HG02943 (cell line): ENCODE data around the gene NHP2.

Source experiments
- ATAC-seq: cut with Tn5 transposase; IDR thresholded peaks from one replicate; pipeline ENCODE4 v1.9.1; 2021; ENCODE audit warnings: mild to moderate bottlenecking, low read depth, moderate library complexity; ENCODE audit not compliant: unreplicated experiment

NHP2 gene

DNA sequence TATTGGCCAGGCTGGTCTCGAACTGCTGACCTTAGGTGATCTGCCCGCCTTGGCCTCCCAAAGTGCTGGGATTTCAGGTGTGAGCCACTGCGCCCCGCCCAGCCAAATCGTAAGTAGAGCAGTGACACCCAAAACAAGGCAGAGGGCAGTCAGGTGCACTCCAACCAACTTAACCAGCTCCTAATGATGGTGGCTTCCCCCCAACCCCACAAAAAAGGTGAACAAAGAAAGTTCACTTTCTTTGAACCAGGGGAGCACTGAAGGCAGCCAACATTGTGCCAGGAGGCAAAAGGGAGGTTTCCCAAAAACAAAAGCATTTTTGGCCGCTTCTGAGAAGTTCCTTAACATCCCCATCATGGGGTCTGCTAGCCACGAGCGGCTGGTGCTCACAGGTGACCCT is 23.9 kb upstream of the NHP2 start:
- ATAC-seq = no peak

DNA sequence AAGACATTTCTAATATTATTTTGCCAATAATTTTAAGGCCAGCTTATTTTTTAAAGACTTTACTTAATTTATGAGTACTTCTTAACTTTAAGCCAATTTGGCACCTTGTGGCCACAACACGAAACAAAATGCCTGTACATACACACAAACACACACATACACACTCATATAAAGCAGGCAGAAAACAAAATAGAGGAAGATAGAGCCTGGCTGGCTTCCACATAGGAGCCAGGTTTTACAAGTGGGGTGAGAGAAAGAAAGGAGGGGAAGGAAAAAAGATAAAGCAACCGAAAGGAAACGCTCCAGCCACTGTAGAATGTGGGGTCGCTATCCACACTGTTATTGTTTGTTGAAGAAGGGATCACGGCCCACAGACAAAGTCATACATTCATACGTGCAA is 23.1 kb upstream of the NHP2 start:
- no peak for ATAC-seq

DNA sequence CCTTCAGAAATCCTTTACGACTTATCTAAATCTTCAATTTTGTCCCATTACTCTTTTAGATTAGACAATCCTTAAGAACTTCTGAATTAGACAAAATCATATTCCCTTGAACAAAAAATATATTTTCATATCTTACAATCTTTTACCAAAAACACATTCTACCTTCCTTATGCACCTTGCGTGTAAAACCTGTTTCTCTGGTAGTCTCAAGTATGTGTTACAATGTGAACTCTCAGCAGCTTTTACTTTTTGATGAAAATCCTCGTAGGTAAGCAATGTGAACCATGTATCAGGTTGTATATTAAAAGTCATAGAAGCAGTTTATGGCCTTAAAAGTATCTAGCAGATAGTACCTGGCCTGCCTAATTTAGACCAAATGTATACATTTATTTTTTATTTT is 20.8 kb upstream of the NHP2 start:
- no peak for ATAC-seq

DNA sequence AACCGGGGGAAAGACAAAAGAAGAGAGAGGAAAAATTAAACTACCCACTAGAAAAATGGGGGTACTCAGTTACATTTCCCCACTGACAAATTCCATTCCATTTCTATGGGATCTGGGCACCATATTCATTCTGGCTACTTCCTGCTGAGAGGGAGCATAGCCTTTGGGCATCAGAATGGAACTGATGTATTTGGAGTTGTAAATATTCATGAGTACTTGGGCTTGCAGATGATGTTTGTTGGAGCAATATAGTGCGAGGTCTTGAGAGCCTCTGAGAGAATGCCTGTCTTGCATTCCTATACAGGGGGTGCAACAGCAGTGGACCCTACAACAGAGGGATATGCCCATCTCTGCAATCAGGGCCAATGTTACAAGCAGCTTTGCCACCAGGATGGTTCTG is 16.8 kb upstream of the NHP2 start:
- no peak for ATAC-seq

DNA sequence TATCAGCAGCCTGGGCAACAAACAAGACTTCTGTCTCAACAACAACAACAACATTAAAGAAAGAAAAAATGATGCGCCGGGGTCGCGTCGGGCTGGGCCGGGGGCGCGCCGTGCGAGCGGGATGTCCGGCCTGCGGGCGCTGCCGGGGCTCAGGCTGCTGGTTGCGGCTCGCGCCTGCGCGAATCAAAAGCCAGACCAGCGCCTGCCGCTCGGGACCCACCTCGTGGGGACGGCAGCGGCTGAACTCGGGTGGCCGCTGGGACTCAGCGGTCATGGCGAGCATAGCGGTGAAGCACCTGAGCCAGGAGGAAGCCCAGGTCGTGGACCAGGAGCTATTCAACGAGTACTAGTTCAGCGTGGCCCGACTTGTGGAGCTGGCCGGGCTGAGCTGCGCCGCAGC is 11.9 kb upstream of the NHP2 start:
- no peak for ATAC-seq

DNA sequence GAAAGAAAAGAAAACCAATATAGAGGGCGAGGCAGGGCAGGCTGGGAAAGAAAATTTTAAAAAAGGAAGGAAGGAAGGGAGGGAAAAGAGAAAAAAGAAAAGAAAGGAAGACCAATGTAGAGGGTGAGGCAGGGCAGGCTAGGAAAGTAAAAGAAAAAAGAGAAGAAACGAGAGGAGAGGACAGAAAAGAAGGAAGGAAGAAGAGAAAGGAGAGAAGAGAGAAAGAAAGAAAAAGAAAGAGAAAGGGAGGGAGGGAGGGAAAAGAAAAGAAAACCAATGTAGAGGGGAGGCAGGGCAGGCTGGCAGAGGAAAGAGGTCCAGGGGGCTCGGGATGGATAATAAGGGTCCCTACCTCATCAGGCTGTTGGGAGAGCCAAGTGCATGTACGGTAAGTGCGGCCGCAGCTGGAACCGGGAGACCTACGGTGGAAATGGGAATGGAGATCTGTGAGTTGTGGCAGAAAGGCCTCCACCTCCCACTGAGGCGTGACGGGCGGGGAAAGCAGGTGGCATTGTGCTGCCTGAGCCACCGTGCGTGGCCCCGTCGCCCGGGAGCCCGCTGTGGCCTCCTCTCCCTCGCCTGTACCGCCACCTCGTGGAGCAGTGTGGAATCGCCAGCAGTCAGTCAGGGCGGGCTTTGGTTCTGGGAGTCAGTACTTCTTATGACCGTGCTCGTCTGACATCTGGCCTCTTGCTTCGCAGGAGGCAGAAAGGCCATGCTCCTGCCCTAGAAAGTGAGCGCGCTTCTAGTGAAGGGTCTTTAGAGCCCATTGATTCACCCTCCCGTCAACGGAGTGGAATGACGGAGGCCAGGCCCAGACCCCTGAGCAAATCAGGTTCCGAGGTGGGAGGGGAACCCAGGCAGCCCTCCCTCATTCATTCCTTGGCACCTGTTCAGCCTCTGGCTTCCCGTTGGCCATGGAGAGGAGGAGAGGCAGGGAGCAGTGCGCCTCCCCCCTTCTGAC is 10.4 kb upstream of the NHP2 start:
- ATAC-seq = peak; percentile 91

DNA sequence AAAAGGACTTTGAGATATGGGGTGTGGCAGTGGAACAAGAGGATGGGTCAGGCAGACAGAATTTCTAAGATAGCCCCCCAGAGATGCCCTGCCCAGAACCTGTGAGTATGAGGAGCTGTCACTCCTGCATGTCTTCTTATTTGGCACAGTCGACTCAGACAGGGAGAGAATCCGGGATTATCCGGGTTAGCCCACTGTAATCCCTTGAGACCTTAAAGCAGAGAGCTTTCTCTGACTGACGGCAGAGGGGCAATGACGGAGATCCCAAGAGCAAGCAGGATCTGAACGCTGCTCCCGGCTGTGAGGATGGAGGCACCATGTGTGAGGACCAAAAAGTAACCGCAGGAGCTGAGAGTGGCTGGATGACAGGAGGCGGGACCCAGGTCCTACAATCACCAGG is 8.8 kb upstream of the NHP2 start:
- ATAC-seq = no peak

DNA sequence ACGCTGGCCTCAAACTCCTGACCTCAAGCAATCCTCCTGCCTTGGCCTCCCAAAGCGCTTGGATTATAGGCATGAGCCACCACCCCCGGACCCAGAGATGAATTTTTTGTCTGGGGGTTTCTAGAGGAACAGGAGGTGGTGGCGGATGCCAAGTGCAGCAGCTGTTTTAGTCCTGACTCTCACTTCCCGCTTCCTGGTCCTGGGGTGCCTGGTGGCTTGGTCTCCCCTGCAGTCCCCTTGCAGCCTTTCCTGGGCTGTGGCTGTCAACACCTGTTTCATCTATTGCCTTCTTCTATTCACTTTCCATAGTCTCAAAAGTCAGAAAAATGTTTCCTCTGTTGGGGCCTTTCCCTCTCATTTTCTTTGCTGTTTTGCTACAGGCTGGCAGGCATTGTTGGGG is 6.5 kb upstream of the NHP2 start:
- ATAC-seq = no peak

DNA sequence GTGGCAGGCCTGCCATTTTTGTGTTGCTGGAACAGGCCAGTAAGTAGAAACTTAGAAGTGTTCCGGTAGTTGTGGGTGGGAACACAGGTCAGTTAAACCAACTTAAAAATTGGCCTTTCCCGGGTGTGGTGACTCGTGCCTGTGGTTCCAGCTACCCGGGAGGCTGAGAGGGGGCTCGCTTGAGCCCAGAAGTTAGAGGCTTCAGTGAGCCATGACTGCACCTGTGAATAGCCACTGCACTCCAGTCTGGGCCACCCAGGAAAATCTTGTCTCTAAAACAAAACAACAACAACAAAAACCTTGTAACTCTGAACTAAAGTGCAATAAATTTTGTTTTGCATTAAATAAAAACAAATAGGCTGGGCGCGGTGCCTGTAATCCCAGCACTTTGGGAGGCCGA is 1.4 kb upstream of the NHP2 start:
- ATAC-seq = no peak

DNA sequence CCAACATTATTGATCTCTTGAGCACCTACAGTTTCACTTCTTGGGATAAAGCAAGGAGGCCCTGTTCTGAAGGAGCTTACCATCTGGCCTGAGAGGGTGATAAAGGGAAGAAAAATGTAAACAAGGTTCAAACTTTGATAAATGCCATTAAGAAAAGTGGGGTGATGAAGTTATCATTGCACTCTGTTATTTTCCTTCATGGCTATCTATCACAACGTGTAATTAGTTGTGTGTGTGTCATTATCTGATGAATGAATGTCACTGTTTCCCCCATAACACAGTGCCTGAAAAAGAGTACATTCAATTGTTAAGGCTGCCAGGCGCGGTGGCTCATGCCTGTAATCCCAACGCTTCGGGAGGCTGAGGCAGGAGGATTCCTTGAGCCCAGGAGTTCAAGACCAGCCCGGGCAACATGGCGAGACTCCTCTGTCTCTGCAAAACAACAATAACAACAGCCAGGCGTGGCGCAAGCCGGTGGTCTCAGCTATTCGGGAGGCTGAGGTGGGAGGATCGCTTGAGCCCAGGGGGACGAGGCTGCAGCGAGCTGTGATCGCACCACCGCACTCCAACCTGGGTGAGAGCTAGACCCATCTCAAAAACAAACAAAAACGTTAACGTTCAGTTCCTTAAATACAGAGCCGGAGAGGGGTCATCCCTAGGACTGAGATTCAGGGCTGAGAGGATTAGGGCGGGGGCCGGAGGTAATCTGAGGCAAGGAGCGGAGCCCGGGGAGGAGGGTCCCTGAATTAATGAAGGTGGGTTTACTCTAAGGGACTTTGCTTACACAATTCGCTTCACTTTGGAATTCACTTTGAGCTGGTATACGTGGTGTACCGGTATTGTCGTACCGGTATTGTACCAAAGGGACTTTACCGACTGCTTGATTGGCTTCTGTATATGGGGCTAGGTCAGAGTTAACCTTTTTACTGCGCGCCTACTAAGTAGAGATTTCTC is 917 bp downstream of the NHP2 start:
- ATAC-seq = no peak

DNA sequence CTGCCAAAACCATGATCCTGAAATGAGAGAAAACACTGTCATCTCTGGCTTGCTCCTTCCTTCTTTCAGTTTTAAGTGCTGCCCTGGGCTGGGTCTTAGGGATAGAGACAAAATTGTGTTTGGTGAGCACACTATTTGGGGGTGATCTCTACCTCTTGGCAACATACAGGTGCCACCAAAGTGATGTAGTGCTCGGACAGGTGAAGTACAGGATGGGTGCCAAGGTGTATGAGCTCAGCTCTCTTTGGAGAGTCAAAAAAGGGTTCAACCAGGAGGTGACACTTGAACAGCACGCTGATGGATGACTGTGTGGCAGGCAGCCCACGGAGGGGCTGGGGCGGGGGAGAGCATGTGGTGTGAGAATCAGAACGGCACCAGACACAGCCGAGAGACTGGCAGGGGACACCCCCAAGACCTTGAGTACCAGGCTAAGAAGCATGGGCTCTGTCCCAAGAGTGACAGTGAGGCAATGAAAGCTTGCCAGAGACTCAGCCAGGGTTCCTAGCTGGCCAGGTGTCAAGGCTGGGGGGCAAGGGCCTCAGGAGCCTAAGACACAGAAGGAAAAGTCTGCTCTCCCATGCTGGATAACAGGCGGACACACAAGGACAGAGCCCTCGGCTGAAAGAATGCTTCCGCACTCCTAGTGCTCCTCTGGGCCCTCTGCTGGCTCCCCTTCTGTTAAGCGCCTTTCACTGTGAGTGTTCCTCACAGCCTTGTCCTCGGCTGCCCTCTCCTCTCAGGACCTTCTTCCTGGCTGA is 2.5 kb downstream of the NHP2 start:
- no peak for ATAC-seq

DNA sequence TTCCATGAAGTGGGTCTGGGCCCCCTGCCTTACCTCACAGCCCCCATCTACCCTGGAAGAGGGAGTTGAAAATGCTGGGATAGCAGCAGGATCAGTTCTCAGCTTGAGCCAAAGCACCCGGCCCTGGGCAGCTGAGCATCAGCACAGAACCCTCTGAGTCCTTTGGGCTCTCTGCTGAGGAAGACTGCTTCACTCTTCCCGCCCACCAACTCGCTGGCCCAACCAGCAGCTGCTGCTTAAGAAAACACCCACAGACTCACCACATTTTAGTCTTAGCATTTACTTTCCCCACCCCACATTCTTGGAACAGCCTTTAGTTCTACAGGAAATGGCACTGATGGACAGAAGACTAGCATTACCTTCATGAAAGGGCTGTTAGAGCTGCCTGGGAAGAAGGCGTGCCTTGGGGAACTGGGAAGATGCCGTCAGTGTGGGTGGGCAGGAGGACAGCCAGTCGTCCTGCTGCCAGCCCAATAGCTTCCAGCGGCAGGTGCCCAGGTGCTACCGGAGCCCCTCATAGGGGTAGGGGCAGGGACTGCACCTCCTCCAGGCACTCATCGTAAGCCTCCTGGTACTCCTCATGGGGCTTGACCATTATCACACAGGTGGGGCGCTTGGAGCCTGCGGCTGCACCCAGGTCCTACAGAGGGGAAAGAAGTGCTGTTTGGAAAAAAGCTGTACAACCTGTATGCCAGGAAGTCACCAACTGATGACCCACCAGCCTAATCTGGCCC is 4.3 kb downstream of the NHP2 start:
- no peak for ATAC-seq

DNA sequence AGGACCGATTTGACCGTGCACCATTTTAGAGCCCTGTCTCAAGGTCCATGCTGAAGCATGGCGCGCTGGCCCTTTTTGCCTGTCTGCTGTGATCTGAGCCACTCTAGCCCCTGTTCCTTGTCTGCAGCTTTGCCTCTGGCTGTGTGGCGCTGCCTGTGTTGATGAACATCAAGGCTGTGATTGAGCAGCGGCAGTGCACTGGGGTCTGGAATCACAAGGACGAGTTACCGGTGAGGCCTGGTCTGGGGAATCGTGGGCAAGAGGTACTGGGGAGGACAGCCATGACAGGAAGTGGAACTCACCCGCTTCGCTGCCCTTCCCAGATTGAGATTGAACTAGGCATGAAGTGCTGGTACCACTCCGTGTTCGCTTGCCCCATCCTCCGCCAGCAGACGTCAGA is 6.3 kb downstream of the NHP2 start:
- no peak for ATAC-seq

DNA sequence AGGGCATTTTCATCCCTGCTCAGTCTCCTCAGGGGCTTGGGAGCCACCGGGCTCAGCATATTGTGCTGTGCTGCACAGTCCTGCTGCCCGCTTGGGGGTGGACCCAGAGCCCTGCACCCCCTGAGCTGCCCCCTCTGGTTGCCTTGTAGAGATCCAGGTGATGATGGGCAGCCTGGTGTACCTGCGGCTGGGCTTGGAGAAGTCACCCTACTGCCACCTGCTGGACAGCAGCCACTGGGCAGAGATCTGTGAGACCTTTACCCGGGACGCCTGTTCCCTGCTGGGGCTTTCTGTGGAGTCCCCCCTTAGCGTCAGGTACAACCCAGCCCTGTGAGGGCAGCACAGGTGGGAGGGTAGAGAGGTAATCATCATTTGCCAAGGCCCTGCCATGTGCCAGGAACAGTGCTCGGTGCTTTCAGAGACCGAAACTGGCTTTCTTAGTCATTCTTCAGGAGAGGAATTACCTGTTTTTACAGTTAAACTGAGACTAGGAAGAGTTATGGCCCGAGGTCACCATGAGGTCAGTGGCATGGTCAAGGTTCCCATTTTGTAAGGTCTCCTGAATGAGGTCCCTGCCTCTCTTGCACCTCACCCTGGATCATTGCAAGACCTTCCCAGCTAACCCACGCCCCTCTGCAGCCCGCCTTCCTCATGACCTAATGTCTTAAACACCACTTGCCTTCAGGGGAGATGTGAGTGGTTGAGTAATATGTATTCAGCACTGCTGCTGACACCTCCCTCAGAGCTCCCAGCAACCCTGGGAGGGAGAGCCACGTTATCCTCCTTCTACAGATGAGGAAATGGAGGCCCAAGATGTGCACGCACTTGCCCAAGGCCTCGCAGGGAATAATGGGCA is 7.5 kb downstream of the NHP2 start:
- ATAC-seq = peak; percentile 64

DNA sequence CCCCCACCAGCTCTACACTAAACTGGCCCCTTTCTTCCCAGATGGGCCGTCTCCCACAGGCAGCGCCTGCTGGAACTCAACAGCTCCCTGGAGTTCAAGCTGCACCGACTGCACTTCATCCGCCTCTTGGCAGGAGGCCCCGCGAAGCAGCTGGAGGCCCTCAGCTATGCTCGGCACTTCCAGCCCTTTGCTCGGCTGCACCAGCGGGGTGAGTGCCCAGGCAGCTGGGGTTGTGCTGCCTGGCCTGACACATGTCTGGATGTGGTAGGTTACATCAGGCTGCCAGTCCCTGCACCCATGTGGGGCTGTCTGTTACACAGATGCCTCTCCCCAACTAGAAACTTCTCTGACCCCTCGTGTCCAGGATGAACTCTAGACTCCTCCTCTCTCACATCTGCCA is 9.8 kb downstream of the NHP2 start:
- no peak for ATAC-seq

DNA sequence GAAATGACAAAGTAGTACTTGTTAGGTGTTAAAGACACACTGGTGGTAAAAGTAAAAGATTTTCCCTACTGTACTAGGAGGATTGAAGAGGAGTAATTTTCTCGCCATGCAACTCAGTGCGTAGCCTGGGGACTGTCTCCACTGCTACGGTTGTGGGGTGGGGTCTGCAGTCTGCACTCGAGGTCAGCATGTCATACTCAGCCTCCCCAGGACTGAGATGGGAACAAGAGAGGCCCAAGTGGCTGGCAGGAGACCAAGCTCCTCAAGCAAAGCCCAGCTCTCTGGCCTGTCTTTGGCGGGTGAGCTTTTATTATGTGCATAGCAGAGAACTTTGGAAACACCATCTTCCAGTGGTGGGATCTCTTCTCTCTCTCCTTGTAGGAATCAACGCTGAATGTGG is 10.4 kb downstream of the NHP2 start:
- ATAC-seq = no peak

DNA sequence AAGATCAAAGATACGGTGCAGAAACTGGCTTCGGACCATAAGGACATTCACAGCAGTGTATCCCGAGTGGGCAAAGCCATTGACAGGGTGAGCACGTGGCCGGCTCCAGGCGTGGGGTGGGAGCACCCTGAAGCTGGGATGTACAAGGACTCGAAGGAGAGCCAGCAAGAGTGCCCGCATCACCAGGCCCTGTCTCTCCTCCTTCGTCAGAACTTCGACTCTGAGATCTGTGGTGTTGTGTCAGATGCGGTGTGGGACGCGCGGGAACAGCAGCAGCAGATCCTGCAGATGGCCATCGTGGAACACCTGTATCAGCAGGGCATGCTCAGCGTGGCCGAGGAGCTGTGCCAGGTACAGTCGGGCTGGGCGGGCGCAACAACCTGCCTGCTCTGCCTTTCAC is 11.0 kb downstream of the NHP2 start:
- no peak for ATAC-seq

DNA sequence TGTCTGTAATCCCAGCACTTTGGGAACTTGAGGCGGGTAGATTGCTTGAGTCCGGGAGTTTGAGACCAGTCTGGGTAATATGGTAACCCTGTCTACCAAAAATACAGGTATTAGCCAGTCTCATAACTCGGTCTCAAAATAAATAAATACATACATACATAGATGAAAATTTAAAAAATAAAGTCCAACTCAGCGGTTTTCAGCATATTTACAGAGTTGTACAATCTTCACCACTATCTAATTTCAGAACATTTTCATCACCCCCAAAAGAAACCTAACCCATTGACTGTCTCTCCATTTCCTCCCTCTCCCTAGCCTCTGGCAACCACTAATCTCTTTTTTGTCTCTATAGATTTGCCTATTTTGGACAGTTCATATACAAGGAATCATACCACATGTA is 12.1 kb downstream of the NHP2 start:
- no peak for ATAC-seq

DNA sequence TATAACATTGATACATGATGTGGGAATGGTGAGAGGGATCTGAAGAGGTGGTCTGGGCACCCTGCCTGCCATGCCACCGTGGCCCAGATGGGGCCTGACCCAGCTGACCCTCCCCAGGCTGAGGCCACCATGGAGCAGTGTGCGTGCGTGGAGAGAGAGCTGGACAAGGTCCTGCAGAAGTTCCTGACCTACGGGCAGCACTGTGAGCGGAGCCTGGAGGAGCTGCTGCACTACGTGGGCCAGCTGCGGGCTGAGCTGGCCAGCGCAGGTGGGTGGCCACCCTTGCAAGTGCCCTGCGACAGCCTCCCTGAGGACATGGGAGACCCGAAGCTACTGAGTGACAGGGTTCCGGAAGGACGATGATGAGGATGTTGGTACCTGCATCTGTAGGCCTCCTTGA is 15.7 kb downstream of the NHP2 start:
- no peak for ATAC-seq
